NB4 (cell line): Measurements from ENCODE around the gene CAPN11.

Experiments
- CTCF ChIP-seq: IDR thresholded peaks from one replicate; pipeline ENCODE4 v1.5.1; 2012; ENCODE audit warnings: low read depth, low read length
- POLR2A ChIP-seq: IDR thresholded peaks from 2 replicates; pipeline ENCODE4 v1.6.1; 2011; ENCODE audit warnings: mild to moderate bottlenecking; ENCODE audit not compliant: insufficient read length; ENCODE audit errors: extremely low read depth

- TF ChIP-seq CTCF (no peak), POLR2A (no peak)
These were observed 41.8 kb upstream of the CAPN11 start for GRCh38 chr6:44116641-44117382.
